Kidney (tissue), 14 donors: ENCODE data around the gene MRC2. TPM values are rescaled to one million over a fixed set of nuclear protein-coding genes. Genes with fewer than 3 reads are reported as not detected.

Source experiments
- DNase-seq, 5 donors: peaks; one replicate each; pipeline ENCODE4 v3.0.0-alpha.2; 2013 to 2020
- FAIRE-seq: peaks from 2 replicates; lab custom pipeline; 2012; peaks lifted over from hg19 to GRCh38; lab: Jason Lieb, UNC
- H3K27ac ChIP-seq, 2 donors: one replicate each; pipeline ENCODE4 v1.7.0; 2013; ENCODE audit warnings: low read depth in 2 of 2, low read length in 2 of 2, inconsistent platforms in 1 of 2
- H3K27me3 ChIP-seq: one replicate; pipeline ENCODE4 v1.7.1; 2013; ENCODE audit warnings: low read length, inconsistent platforms; ENCODE audit not compliant: control insufficient read depth, insufficient read depth
- H3K36me3 ChIP-seq, 3 donors: one replicate each; pipeline versions ENCODE4 v1.7.0 to v1.7.1; 2013; ENCODE audit warnings: low read length in 3 of 3, control low read depth in 1 of 3, inconsistent platforms in 1 of 3; ENCODE audit not compliant: insufficient read depth in 3 of 3, control insufficient read depth in 2 of 3
- H3K4me1 ChIP-seq, 3 donors: one replicate each; pipeline versions ENCODE4 v1.7.0 to v1.7.1; 2013; ENCODE audit warnings: low read length in 3 of 3, inconsistent platforms in 1 of 3, low read depth in 1 of 3; ENCODE audit not compliant: control insufficient read depth in 2 of 3, insufficient read depth in 2 of 3
- H3K4me3 ChIP-seq, 3 donors: one replicate each; pipeline versions ENCODE4 v1.7.0 to v1.8.1; 2013; ENCODE audit warnings: low read length in 3 of 3, control low read depth in 1 of 3, inconsistent platforms in 1 of 3
- H3K9ac ChIP-seq, 3 donors: one replicate each; pipeline versions ENCODE4 v1.7.0 to v1.7.1; 2013; ENCODE audit warnings: low read length in 3 of 3, control low read depth in 1 of 3, inconsistent platforms in 1 of 3
- H3K9me3 ChIP-seq, 3 donors: one replicate each; pipeline versions ENCODE4 v1.7.0 to v1.7.1; 2013; ENCODE audit warnings: low read length in 3 of 3, control low read depth in 1 of 3, inconsistent platforms in 1 of 3; ENCODE audit not compliant: control insufficient read depth in 2 of 3, insufficient read depth in 1 of 3
- CTCF ChIP-seq: IDR thresholded peaks from 3 replicates; pipeline ENCODE4 v1.5.1; 2012; ENCODE audit warnings: mild to moderate bottlenecking, moderate library complexity, borderline replicate concordance; ENCODE audit not compliant: insufficient read depth; ENCODE audit errors: extremely low read depth
- intact Hi-C: fragments of 100-400 bp; cut with DNase I; formaldehyde crosslinking; loops from one replicate; pipeline ENCODE4 v1.11.1; 2022
- polyA plus RNA-seq: library from polyadenylated mRNA; stranded (reverse); fragments of 350-450 nt; fragmentation: Illumina TruSeq; extraction: RNeasy Lipid Tissue Mini Kit (QIAGEN cat#74804); gene quantifications from one replicate; pipeline ENCODE4 v1.2.3, GENCODE V29; 2014; ENCODE audit warnings: low read depth, low replicate concordance; ENCODE audit not compliant: insufficient read depth
- total RNA-seq: library from RNA; stranded (reverse); fragmentation: NEBNext Ultra II Directional; extraction: Animal tissue kit (Norgen Biotek cat#: 25700); gene quantifications from one replicate; pipeline ENCODE4 v1.2.1, GENCODE V29; 2021
- donor health status: control.
- donor health status: control.
- donor health status: control.
- donor health status: control.
- donor health status: control.
- donor health status: DM: yes; HTN: yes; CAD: no.
- donor health status: Normal renal cell carcinoma (clear cell type).

The MRC2 gene
- total and polyA plus RNA-seq, 2 donors from 2014 or later, result 18.0 to 23.7 TPM

GRCh38 chr17:62679866-62680377 lies 52.5 kb downstream of the MRC2 start:
- Histone ChIP-seq H3K9ac (no peak overlapping the region), H3K27me3 (no peaks in the 10 kb centered on the region), H3K9me3 (no peaks in the 10 kb centered on the region), H3K4me3 (no peak overlapping the region), H3K36me3 (no peaks in the 10 kb centered on the region), H3K4me1 (no peaks in the 10 kb centered on the region), H3K27ac (no peak overlapping the region)
- FAIRE-seq (no peak), DNase-seq (no peak)
- intact Hi-C loops, result no loop called here
- TF ChIP-seq CTCF, result no peak

- DNase-seq, result peak in 1 of 5 donors; percentile 45
- intact Hi-C loops, result no loop called here
- Histone ChIP-seq H3K36me3 (no peaks in the 10 kb centered on the region), H3K4me3 (no peak overlapping the region), H3K27ac (no peak overlapping the region), H3K4me1 (no peaks in the 10 kb centered on the region), H3K9me3 (no peaks in the 10 kb centered on the region), H3K27me3 (no peaks in the 10 kb centered on the region), H3K9ac (no peak overlapping the region)
- FAIRE-seq, result no peak
- TF ChIP-seq CTCF, result no peak
Observed at GRCh38 chr17:62680541-62681052, 53.1 kb downstream of the MRC2 start.

- no peak for TF ChIP-seq CTCF
- intact Hi-C loops, result no loop called here
- no peaks in the 10 kb centered on the region for H3K27me3 ChIP-seq
- DNase-seq (no peak), FAIRE-seq (no peak)
- no peaks in the 10 kb centered on the region for H3K36me3 ChIP-seq
- H3K4me1 ChIP-seq, result no peaks in the 10 kb centered on the region
- H3K9ac ChIP-seq, result no peak overlapping the region
- no peak overlapping the region for H3K27ac ChIP-seq
- H3K4me3 ChIP-seq, result no peak overlapping the region
- no peaks in the 10 kb centered on the region for H3K9me3 ChIP-seq
Observed at GRCh38 chr17:62681061-62681938, 53.8 kb downstream of the MRC2 start.
